ENCODE results near the gene HDGFL3. TPM values are rescaled to one million over a fixed set of nuclear protein-coding genes. Genes with fewer than 3 reads are reported as not detected.
A peak's percentile ranks its signal among the peaks of the same experiment; 100 is the strongest.

Gene HDGFL3
- total and polyA plus RNA-seq, 10 of the 15 experiments (the other 5 are each of a cell fraction or from before 2014, with no cell fraction given), result 5.6 to 40.6 (median 15.8) TPM

DNA sequence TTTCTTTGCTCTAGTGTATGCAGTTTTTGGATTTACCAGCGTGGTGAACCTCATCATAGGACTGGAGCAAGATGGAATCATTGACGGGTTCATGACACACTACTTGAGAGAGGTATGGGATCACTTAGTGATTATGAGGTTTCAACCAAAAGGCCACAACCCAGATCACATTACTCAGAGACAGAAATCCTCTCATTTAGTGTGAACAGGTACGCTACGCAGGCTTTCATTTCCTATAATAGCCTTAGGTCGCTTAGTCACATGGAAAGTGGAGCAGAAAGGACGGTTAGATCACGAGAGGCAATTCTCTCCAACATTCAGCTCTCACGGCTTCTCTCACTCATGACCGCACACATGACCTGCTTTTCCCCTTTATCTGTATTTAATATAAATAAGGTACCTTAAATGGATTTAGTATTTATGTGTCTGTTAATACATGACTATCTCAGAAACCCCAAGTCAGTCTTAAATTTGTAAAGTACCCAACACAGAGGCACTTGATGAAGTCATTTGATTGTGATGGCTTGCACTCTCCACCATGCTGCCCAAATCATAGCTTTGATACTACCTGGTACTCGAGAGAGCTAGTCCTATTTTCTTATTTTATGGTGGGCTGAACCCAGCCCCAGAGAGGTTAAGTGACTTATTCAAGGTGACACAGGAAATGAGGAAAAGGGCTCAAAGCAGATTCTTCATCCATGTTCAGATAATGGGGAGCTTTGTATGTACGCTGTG lies 91.6 kb downstream of the HDGFL3 start:
- peak; percentile 56 for DNase-seq (ENCODE audit: low read depth, low spot score)
- no peak overlapping the region for H3K9ac ChIP-seq (ENCODE audit: control insufficient read depth, insufficient read depth, low read length)
- CTCF ChIA-PET, result no interaction called here
- H3K27ac ChIP-seq (ENCODE audit: control insufficient read depth, insufficient read depth), result no peak overlapping the region
- H3K27me3 ChIP-seq (replicated peaks in 1 of 2; ENCODE audit: control insufficient read depth in 2 of 2, insufficient read depth in 2 of 2, low read length in 1 of 2), result no peaks in the 10 kb centered on the region
- no peak overlapping the region for H3K4me3 ChIP-seq
- peak; percentile 88 for FAIRE-seq
- BruUV-seq (replicated peaks), result no TSS peak
- no peaks in the 10 kb centered on the region for H3K79me2 ChIP-seq (ENCODE audit: control insufficient read depth, insufficient read depth, low read length)
- RAD21 ChIA-PET (ENCODE audit: unreplicated experiment), result no interaction called here
- intact Hi-C loops (cut with micrococcal nuclease; ENCODE audit: unreplicated experiment), result loop anchor here (5.0 kb wide), 1 partner anchor 81 kb away; no protein-coding TSS in a partner anchor
- peak; percentile 93 for ATAC-seq
- POLR2A ChIA-PET, result interaction anchor here (1.0 kb wide), 1 partner anchor 49 kb away, joined by 3 read pairs; the partner anchor contains the start of gene BTBD1
- SMC1A ChIA-PET (ENCODE audit: uncharacterized antibody, unreplicated experiment), result interaction anchor here (1.4 kb wide), 1 partner anchor 9 kb away, joined by 3 read pairs; no protein-coding TSS in a partner anchor
- no peaks in the 10 kb centered on the region for H3K9me3 ChIP-seq (replicated peaks; ENCODE audit: control insufficient read depth, insufficient read depth, low read length)
- in situ Hi-C loops (cut with MboI), result no loop called here
- peaks cover 13% of the 10 kb centered on the region for H3K4me1 ChIP-seq (ENCODE audit: control insufficient read depth, insufficient read depth, low read length)
- whole genome bisulfite sequencing (ENCODE audit: insufficient coverage, insufficient replicate concordance, low lambda C conversion rate, missing lambda C conversion rate), result 14% methylated on average over 11 of the region's 11 CpGs
- H3K36me3 ChIP-seq (ENCODE audit: control insufficient read depth in 2 of 2, insufficient read depth in 2 of 2, low read length in 1 of 2), result peaks cover 0 to 1% of the 10 kb centered on the region in 2 experiments; a peak in 2 of 4 replicates
- no peaks in the 10 kb centered on the region for H4K20me1 ChIP-seq (ENCODE audit: control insufficient read depth, insufficient read depth)
- H3K4me2 ChIP-seq (ENCODE audit: control insufficient read depth, insufficient read depth), result peak overlapping the region; percentile 51
- no peak overlapping the region; the same call in 1 of the 2 replicates for H2AFZ ChIP-seq (ENCODE audit: control insufficient read depth, low read depth, low read length)
- TF ChIP-seq, protein P1, sequence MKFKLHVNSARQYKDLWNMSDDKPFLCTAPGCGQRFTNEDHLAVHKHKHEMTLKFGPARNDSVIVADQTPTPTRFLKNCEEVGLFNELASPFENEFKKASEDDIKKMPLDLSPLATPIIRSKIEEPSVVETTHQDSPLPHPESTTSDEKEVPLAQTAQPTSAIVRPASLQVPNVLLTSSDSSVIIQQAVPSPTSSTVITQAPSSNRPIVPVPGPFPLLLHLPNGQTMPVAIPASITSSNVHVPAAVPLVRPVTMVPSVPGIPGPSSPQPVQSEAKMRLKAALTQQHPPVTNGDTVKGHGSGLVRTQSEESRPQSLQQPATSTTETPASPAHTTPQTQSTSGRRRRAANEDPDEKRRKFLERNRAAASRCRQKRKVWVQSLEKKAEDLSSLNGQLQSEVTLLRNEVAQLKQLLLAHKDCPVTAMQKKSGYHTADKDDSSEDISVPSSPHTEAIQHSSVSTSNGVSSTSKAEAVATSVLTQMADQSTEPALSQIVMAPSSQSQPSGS (IDR thresholded peaks at IDR 0.05; ENCODE audit: low read length), result peak; percentile 63
- TF ChIP-seq RBBP5 (conservative IDR thresholded peaks at IDR 0.05), result no peak
- TF ChIP-seq, protein P2, sequence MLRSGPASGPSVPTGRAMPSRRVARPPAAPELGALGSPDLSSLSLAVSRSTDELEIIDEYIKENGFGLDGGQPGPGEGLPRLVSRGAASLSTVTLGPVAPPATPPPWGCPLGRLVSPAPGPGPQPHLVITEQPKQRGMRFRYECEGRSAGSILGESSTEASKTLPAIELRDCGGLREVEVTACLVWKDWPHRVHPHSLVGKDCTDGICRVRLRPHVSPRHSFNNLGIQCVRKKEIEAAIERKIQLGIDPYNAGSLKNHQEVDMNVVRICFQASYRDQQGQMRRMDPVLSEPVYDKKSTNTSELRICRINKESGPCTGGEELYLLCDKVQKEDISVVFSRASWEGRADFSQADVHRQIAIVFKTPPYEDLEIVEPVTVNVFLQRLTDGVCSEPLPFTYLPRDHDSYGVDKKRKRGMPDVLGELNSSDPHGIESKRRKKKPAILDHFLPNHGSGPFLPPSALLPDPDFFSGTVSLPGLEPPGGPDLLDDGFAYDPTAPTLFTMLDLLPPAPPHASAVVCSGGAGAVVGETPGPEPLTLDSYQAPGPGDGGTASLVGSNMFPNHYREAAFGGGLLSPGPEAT (IDR thresholded peaks at IDR 0.05; ENCODE audit: low read depth), result peak; percentile 69; the same call in 1 of the 2 replicates
- peak; percentile 33 to 85; a peak in 3 of 4 replicates for TF ChIP-seq EP300 (IDR thresholded peaks at IDR 0.05; ENCODE audit: borderline replicate concordance in 1 of 2, control insufficient read depth in 1 of 2, low read depth in 2 of 2, low read length in 2 of 2)
- TF ChIP-seq SPI1 (IDR thresholded peaks at IDR 0.05; ENCODE audit: borderline replicate concordance, insufficient read depth, low read depth, low read length), result 0 out of 2 replicates have a peak, but pooled peaks have one; percentile 30
- no peak for TF ChIP-seq EGR1 (IDR thresholded peaks at IDR 0.05; ENCODE audit: borderline replicate concordance in 1 of 2, low read depth in 2 of 2, low read length in 2 of 2)
- TF ChIP-seq NR2C1 (IDR thresholded peaks at IDR 0.05), result no peak
- TF ChIP-seq, protein P3, sequence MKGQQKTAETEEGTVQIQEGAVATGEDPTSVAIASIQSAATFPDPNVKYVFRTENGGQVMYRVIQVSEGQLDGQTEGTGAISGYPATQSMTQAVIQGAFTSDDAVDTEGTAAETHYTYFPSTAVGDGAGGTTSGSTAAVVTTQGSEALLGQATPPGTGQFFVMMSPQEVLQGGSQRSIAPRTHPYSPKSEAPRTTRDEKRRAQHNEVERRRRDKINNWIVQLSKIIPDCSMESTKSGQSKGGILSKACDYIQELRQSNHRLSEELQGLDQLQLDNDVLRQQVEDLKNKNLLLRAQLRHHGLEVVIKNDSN (IDR thresholded peaks at IDR 0.05; ENCODE audit: borderline replicate concordance, extremely low read length, insufficient read depth, low read depth, low read length), result peak; percentile 29
- peak; percentile 81 for TF ChIP-seq MEF2A (IDR thresholded peaks at IDR 0.05; ENCODE audit: insufficient read depth, low read depth, low read length)
- TF ChIP-seq GABPA (IDR thresholded peaks at IDR 0.05; ENCODE audit: low read depth), result no peak
- TF ChIP-seq, protein P4, sequence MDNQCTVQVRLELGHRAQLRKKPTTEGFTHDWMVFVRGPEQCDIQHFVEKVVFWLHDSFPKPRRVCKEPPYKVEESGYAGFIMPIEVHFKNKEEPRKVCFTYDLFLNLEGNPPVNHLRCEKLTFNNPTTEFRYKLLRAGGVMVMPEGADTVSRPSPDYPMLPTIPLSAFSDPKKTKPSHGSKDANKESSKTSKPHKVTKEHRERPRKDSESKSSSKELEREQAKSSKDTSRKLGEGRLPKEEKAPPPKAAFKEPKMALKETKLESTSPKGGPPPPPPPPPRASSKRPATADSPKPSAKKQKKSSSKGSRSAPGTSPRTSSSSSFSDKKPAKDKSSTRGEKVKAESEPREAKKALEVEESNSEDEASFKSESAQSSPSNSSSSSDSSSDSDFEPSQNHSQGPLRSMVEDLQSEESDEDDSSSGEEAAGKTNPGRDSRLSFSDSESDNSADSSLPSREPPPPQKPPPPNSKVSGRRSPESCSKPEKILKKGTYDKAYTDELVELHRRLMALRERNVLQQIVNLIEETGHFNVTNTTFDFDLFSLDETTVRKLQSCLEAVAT (IDR thresholded peaks at IDR 0.05), result 0 out of 2 replicates have a peak, but pooled peaks have one; percentile 53
- TF ChIP-seq CREB1 (IDR thresholded peaks at IDR 0.05; ENCODE audit: low read depth), result peak; percentile 79
- TF ChIP-seq ASH2L (IDR thresholded peaks at IDR 0.05; ENCODE audit: borderline replicate concordance, low read depth), result no peak
- peak; percentile 74; the same call in 1 of the 2 replicates for TF ChIP-seq BCL11A (IDR thresholded peaks at IDR 0.05; ENCODE audit: low read depth, low read length)
- TF ChIP-seq KLF5 (IDR thresholded peaks at IDR 0.05; ENCODE audit: partially characterized antibody), result no peak
- TF ChIP-seq SMAD5 (IDR thresholded peaks at IDR 0.05; ENCODE audit: low read depth), result no peak
- TF ChIP-seq NR2F1 (conservative IDR thresholded peaks at IDR 0.05), result peak; percentile 62; the same call in 1 of the 2 replicates
